Activated CD4-positive, alpha-beta T cell treated with anti-CD3 and anti-CD28 coated beads, Interleukin-2, amount 50 U/mL, for 1 hour (primary cell): ENCODE measurements around the gene STK38L.

Experiments used
- DNase-seq: peaks from one replicate; pipeline ENCODE4 v3.0.0-alpha.2; 2020

STK38L gene

GRCh38 chr12:27243804-27244688, at the start of gene STK38L:
STK38L (plus strand) TSS chr12:27244286; CDS start chr12:27297721, 53,435 bp downstream.
- DNase-seq = peak; percentile 95

- no peak for DNase-seq
Measured at GRCh38 chr12:27194644-27195043, 49.4 kb upstream of the STK38L start.

- DNase-seq = no peak
Measured at GRCh38 chr12:27198036-27198435, 46.0 kb upstream of the STK38L start.

- no peak for DNase-seq
Measured at GRCh38 chr12:27199638-27200300, 44.3 kb upstream of the STK38L start.

GRCh38 chr12:27201169-27201568, 42.9 kb upstream of the STK38L start:
- DNase-seq = no peak

GRCh38 chr12:27206801-27207502, 37.1 kb upstream of the STK38L start:
- DNase-seq = no peak

GRCh38 chr12:27207615-27208413, 36.3 kb upstream of the STK38L start:
- no peak for DNase-seq

- no peak for DNase-seq
Measured at GRCh38 chr12:27208414-27208750, 35.7 kb upstream of the STK38L start.

- no peak for DNase-seq
Measured at GRCh38 chr12:27209257-27209910, 34.7 kb upstream of the STK38L start.

GRCh38 chr12:27210187-27210586, 33.9 kb upstream of the STK38L start:
- no peak for DNase-seq

- DNase-seq = no peak
Measured at GRCh38 chr12:27212861-27213260, 31.2 kb upstream of the STK38L start.

GRCh38 chr12:27213304-27213703, 30.8 kb upstream of the STK38L start:
- DNase-seq = no peak

- no peak for DNase-seq
Measured at GRCh38 chr12:27213830-27214787, 30.0 kb upstream of the STK38L start.

- no peak for DNase-seq
Measured at GRCh38 chr12:27217590-27217989, 26.5 kb upstream of the STK38L start.

GRCh38 chr12:27219693-27220054, 24.4 kb upstream of the STK38L start:
- DNase-seq = no peak

- DNase-seq = no peak
Measured at GRCh38 chr12:27220055-27220987, 23.8 kb upstream of the STK38L start.

GRCh38 chr12:27220988-27221345, 23.1 kb upstream of the STK38L start:
- DNase-seq = no peak

GRCh38 chr12:27221625-27222387, 22.3 kb upstream of the STK38L start:
- no peak for DNase-seq

- no peak for DNase-seq
Measured at GRCh38 chr12:27226407-27226929, 17.6 kb upstream of the STK38L start.
